Activated naive CD4-positive, alpha-beta T cell (primary cell): ENCODE measurements around the gene FGF5.
"Not testable (repeated sequence)": the region's sequence is repeated elsewhere in the genome, so short reads cannot be mapped to it uniquely, and the experiment has no call there.

Experiments used
- DNase-seq, 4 experiments: peaks; one replicate each; lab custom pipeline; 2025; lab: John Stamatoyannopoulos, UW

The FGF5 gene

DNA sequence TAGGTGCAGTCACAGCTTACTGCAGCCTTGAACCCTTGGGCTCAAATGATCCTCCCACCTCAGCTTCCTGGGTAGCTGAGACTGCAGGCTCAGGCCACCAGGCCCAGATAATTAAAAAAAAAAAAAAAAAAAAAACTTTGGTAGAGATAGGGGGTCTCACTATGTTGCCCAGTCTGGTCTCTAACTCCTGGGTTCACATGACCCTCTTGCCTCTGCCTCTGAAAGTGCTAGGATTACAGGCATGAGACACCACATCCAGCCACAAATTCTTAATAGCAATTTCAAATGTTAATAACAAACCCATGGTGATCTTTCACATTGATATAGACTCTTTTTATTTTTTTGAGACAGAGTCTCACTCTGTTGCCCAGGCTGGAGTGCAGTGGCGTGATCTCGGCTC is 12.3 kb upstream of the FGF5 start:
- no peak for DNase-seq

DNA sequence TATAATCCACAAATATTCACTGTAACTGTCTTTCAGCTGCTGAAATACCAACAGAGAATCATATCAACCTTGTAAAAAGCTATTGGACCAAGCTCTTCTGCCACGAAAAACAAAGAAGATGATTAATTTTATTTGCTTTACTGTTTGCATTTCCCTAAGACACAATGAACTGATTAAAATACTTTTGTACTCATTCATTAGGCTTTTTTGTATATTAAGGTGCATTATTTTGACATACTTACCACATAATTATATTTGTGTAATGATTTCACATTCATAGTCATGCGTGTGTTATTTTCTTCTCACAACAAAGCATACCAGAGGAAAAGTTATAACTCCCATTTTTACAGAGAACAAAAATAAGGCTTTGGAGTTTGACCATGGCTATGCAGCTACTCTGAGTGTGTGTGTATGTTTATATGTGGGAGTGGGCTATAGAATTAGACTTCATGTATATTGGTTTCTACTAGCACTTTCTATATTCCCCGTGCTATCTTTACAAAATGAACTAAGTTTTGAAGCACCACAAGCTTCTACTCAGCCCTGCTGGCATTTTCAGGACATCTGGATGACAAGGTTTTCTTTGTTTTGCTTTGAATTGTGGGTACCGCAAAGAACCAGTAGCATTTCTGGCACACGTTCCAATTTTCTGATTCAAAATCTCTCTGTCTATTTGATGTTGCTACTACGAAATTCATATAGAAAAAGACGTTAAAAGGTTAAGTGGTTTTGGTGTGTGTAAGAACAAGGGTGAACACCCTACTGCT is 11.0 kb upstream of the FGF5 start:
- DNase-seq: no peak

DNA sequence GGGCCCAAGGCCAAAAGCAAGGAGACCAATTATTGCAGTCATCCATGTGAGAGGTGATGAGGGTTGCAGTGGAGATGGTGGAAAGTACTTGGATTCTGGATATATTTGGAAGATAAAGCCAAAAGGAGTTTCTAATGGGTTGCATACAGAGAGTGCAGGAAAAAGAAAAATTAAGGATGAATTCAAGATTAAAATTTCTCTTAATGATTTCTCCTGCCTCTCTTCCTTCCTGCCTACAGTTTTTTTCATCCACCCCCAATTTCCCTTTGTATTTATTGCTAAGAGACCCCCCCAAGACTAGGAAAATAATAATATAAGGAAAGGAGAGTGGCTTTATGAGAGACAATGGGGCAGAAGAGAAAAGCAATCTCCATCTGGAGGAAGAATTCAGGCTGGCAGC is 8.6 kb upstream of the FGF5 start:
- no peak for DNase-seq

DNA sequence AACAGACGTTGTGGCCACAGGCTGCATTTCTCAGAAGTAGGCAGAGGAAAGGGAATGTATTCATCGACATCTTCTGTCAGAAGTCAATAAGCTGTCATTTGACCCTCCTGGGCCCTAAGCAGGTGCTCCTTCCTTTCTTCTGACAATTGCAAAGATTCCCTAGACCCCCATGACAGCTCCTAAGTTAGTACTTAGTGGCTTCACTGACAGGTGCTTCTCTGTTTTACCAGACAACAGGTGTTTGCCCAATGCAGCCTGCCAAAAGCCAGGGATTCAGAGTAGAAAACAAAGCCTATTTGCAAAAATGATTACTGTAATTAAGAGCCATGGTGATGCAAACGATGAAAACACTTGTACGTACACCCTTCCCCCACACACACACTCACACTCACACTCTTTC is 7.5 kb upstream of the FGF5 start:
- DNase-seq: no peak

DNA sequence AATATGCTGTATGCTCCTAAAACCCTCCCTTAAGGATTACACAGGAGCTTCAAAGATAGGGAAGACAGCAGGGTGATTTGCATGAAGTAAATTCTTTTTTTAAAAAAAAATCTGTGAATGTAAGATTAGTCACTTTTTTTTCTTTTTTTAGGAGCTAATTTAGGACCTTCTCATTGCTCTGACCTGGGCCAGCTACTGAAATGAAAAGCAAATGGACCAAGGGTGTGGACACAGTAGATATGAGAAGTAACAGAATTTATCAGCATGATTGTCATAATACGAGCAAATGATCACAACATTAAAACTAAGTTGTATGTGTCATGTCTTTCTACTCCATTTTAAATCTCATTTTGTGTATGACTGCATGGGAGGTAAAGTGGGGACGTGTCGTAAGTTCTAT is 6.6 kb upstream of the FGF5 start:
- no peak for DNase-seq

DNA sequence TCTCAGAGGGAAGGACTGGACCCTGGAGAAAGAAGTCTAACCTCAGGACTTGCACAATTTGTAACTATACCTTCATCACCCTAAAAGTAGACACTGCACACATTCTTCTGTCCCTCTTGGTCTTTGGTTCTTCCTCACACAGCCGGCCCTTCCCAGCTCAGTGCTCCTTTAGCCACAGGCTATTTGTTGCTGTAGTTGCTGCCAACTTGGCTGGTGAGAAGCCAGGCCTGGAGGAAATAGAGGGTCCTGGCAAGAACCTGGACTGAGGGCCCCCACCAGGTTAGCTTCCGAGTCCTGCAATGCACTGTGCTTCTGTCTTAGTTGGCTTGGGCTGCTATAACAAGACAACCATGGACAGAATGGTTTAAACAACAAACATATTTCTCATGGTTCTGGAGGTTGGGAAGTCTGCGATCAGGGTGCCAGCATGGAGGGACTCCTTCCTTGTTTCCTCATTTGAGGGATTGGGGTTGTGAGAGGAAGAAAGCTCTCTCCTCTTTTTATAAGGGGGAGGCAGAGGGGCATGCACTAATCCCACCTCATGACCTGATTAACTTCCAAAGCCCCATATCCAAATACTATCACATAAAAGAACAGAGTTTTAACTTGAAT is 4.4 kb upstream of the FGF5 start:
- no peak for DNase-seq

- DNase-seq: no peak
Measured at GRCh38 chr4:80263541-80264351, 2.7 kb upstream of the FGF5 start.

GRCh38 chr4:80264352-80264647 is 2.2 kb upstream of the FGF5 start:
- no peak for DNase-seq

GRCh38 chr4:80264825-80265224 is 1.6 kb upstream of the FGF5 start:
- no peak for DNase-seq

DNA sequence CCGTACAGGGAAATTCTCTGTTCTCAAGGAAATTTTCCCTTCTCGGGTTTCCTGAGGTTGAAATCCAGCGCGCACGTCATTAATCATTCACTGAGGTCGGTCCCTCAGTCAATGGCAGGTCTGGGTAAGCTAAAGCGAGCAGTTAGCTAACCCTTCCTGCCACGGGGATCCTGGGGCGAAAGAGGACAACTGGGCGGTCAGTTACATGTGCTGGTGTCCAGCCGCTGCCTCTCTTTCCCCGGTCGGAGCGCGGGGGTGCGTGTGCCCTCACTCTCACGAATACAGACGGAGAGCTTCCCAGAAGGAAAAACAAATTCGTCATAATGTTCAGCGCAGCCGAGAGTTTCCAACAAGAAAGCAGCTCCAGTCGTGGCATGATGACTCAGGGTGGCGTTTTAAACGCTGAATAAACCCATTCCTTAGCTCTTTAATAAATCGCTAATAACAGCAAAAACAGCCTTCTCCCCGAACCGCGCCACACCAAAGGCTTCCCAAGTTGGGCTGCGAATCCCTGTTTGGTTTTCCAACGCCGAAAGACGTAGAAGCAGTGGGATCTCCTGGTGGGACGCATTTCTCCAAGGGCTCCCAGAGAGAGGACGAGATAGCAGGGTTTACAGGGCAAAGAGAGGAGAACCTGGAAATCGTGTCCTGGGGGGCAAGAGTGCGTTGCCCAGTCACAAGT is 752 bp upstream of the FGF5 start:
- DNase-seq: no peak

DNA sequence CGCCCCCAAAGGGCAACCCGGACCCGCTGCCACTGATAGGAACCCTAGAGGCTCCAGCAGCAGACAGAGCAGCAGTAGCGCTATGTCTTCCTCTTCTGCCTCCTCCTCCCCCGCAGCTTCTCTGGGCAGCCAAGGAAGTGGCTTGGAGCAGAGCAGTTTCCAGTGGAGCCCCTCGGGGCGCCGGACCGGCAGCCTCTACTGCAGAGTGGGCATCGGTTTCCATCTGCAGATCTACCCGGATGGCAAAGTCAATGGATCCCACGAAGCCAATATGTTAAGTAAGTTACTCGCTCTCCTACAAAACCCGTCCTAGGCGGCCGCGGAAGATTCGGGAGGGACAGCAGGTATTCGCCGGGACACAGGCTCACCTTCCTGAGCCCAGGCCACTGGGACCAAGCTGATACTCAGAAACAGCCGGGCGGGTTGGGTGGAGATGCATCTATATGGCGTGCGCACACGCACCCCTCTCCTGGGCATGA is 477 bp downstream of the FGF5 start:
- DNase-seq: no peak

GRCh38 chr4:80268081-80268823 is 1.8 kb downstream of the FGF5 start:
- no peak for DNase-seq

- DNase-seq: no peak
Measured at GRCh38 chr4:80268936-80269335, 2.5 kb downstream of the FGF5 start.

GRCh38 chr4:80270321-80270720 is 3.9 kb downstream of the FGF5 start:
- no peak for DNase-seq

DNA sequence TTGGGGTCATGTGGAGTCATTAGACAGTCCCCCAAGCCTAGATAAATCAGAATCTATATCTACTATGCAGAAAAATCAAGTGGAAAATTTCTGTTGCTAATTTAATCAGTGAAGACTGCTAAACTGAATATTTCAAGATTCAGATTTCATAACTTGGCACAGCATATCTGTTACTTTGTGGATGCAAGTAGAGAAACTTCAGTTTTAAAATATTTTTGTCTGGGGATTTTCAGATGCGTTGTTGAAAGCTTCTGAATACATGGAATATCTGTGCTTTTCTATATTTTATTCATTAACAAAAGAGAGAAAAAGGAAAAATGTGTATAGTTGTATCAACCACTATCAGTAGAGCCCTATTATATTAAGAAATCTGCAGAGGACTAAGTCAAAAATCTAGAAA is 4.4 kb downstream of the FGF5 start:
- DNase-seq: no peak

- no peak for DNase-seq
Measured at GRCh38 chr4:80271801-80272200, 5.3 kb downstream of the FGF5 start.

GRCh38 chr4:80276931-80277330 is 10.5 kb downstream of the FGF5 start:
- DNase-seq: no peak

GRCh38 chr4:80279751-80280150 is 13.3 kb downstream of the FGF5 start:
- DNase-seq: no peak

DNA sequence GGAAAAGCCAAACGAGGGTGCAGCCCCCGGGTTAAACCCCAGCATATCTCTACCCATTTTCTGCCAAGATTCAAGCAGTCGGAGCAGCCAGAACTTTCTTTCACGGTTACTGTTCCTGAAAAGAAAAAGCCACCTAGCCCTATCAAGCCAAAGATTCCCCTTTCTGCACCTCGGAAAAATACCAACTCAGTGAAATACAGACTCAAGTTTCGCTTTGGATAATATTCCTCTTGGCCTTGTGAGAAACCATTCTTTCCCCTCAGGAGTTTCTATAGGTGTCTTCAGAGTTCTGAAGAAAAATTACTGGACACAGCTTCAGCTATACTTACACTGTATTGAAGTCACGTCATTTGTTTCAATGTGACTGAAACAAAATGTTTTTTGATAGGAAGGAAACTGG is 20.0 kb downstream of the FGF5 start:
- DNase-seq: no peak

- DNase-seq: not testable (repeated sequence)
Measured at GRCh38 chr4:80290665-80291064, 24.2 kb downstream of the FGF5 start.

GRCh38 chr4:80294206-80294605 is 27.7 kb downstream of the FGF5 start:
- DNase-seq: no peak

- no peak for DNase-seq
Measured at GRCh38 chr4:80295336-80295735, 28.9 kb downstream of the FGF5 start.
